Naive B cell (primary cell): ENCODE results near the gene COL27A1. TPM values are rescaled to one million over a fixed set of nuclear protein-coding genes. Genes with fewer than 3 reads are reported as not detected.

Source experiments
- ATAC-seq, 2 donors: fragments of 150-1000 bp; cut with Tn5 transposase; 2 replicates each; pipeline ENCODE4 v1.10.0; 2021; ENCODE audit warnings: low read depth in 2 of 2, mild to moderate bottlenecking in 2 of 2, moderate library complexity in 2 of 2
- DNase-seq: peaks from one replicate; pipeline ENCODE4 v3.0.0; 2022
- H3K27ac Mint-ChIP-seq, 6 donors: one replicate each; pipeline ENCODE4 v1.8.0; 2020 to 2022; ENCODE audit warnings: mild to moderate bottlenecking in 6 of 6, mixed read lengths in 6 of 6, moderate library complexity in 5 of 6, inconsistent platforms in 2 of 6
- H3K27me3 Mint-ChIP-seq, 3 donors: one replicate each; pipeline ENCODE4 v1.8.0; 2021 to 2022; ENCODE audit warnings: mixed read lengths in 3 of 3, mild to moderate bottlenecking in 1 of 3
- H3K36me3 Mint-ChIP-seq, 2 donors: one replicate each; pipeline ENCODE4 v1.8.0; 2020 to 2022; ENCODE audit warnings: mixed read lengths in 2 of 2, inconsistent platforms in 1 of 2, mild to moderate bottlenecking in 1 of 2
- H3K4me1 Mint-ChIP-seq, 3 donors: one replicate each; pipeline ENCODE4 v1.8.0; 2020 to 2022; ENCODE audit warnings: mixed read lengths in 3 of 3, inconsistent platforms in 1 of 3, mild to moderate bottlenecking in 1 of 3, moderate library complexity in 1 of 3
- H3K4me3 Mint-ChIP-seq, 8 donors: one replicate each; pipeline ENCODE4 v1.8.0; 2020 to 2022; ENCODE audit warnings: mild to moderate bottlenecking in 8 of 8, mixed read lengths in 8 of 8, moderate library complexity in 8 of 8, inconsistent platforms in 2 of 8
- H3K9me3 Mint-ChIP-seq, 7 donors: one replicate each; pipeline ENCODE4 v1.8.0; 2020 to 2022; ENCODE audit warnings: mixed read lengths in 7 of 7, mild to moderate bottlenecking in 5 of 7, inconsistent platforms in 2 of 7, moderate library complexity in 1 of 7
- polyA plus RNA-seq, 6 donors: library from polyadenylated mRNA; unstranded; fragments of 300-500 nt; fragmentation: Illumina TruSeq; gene quantifications; one replicate each; pipeline ENCODE4 v1.2.3, GENCODE V29; 2021; ENCODE audit warnings: low read depth in 6 of 6

Gene COL27A1
- polyA plus RNA-seq, 6 donors from 2014 or later, result 0.04 TPM; not detected in 5

DNA sequence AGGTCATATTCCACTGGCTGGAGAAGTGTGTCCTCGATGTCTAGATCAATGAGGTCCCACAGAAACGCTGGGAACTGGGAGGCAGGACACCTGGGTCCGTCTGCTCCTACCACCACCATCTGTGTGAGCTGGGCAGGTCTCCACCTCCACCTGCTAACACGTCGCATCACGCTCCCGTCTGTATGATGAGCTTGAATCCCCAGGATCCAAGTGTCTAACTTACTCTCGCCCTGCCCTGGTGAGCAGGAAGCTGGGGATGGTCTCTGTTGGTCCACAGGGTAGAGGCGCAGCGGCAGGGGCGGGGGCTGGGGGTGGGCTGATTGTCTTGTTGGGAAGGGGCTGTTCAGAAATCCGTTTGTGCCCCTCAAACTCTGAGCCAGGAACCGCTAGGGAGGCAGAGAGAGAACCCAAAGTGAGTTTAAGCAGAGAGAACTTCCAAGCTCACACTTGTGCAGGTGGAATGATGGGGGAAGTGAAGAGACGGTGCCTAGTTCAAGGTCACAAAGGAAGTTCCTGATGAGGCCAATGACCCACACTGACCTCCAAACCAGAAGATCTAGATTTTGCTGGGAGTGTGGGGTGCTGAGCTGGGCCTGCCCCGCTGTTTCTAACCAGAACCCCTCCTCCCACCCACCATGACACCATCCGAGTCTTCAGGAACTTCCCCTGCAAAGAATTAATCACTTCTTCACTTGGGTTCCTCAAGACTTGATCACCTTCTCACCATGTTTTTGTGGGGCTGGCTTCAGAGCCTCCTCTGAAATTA lies 195.5 kb downstream of the COL27A1 start:
- H3K27me3 Mint-ChIP-seq, result no peaks in the 10 kb centered on the region
- ATAC-seq (no peak), DNase-seq (no peak)
- peak overlapping the region in 1 of 8 donors; percentile 71 for H3K4me3 Mint-ChIP-seq
- H3K36me3 Mint-ChIP-seq, result peaks cover 16 to 19% of the 10 kb centered on the region in 2 donors
- H3K4me1 Mint-ChIP-seq, result peaks cover 31 to 39% (median 35%) of the 10 kb centered on the region in 3 donors
- H3K9me3 Mint-ChIP-seq, result no peaks in the 10 kb centered on the region
- H3K27ac Mint-ChIP-seq, result peak overlapping the region; percentile 37 to 96 (median 78)

DNA sequence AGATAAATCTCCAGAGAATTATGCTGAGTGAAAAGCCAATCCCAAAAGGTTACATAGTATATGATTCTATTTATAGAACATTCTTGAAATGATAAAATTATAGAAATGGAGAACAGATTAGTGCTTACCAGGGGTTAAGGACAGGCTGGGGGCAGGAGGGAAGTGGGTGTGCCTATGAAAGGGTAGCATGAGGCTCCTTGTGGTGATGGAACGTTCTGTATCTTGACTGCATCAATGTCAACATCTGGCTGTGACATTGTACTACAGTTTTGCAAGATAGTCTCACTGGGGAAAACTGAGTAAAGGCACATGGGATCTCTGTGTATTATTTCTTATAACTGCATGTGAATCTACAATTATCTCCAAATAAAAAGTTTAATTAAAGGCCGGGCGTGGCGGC lies 196.6 kb downstream of the COL27A1 start:
- H3K27ac Mint-ChIP-seq, result peak overlapping the region in 3 of 6 donors; percentile 44 to 72 (median 65)
- no peak overlapping the region for H3K4me3 Mint-ChIP-seq
- H3K36me3 Mint-ChIP-seq, result peaks cover 20 to 27% of the 10 kb centered on the region in 2 donors
- H3K4me1 Mint-ChIP-seq, result peaks cover 31 to 45% (median 38%) of the 10 kb centered on the region in 3 donors
- no peaks in the 10 kb centered on the region for H3K9me3 Mint-ChIP-seq
- ATAC-seq (no peak), DNase-seq (no peak)
- no peaks in the 10 kb centered on the region for H3K27me3 Mint-ChIP-seq

DNA sequence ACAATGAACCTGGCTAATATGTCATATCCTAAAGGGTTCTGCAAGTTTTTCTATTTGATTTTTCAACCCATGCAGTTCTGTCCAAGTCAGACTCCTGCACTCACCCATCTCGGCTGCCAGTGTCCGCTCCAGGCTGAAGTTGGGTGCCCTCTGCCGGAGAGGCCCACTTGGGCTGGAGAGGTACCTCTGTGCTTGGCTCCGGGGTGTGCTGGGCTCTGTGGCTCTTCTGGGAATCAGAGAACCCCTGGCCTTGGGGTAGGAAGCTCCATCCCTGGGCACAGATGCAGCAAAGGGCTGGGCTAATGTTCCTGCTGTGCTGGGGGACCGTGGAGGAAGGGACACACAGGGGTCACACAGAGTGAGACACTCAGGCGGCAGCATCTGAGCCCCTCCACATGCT lies 200.5 kb downstream of the COL27A1 start:
- no peak for DNase-seq
- H3K27ac Mint-ChIP-seq, result peak overlapping the region in 1 of 6 donors; percentile 12
- peaks cover 14 to 36% of the 10 kb centered on the region in 2 donors for H3K36me3 Mint-ChIP-seq
- ATAC-seq, result no peak
- H3K27me3 Mint-ChIP-seq, result no peaks in the 10 kb centered on the region
- H3K4me3 Mint-ChIP-seq, result no peak overlapping the region
- H3K9me3 Mint-ChIP-seq, result no peaks in the 10 kb centered on the region
- peaks cover 23 to 27% (median 24%) of the 10 kb centered on the region in 3 donors for H3K4me1 Mint-ChIP-seq

DNA sequence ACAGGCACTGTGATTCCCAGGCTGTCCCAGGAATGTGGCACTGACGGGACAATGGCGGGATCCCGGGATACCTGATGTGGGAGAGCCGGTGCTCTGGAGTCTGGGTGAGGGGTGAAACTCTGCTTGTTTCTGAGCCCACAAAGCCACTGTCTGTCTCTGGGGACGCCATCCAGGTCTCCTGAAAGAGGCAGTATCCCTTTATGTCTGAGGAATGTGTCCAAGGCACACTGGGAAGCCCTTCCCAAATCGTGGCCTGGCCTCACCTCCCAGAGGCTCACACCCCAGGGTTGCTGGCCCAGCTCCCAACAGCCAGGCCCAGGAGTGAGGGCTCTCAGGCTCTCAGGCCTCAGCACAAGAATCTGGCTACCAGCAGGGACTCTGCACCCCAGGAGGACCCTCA lies 201.5 kb downstream of the COL27A1 start:
- Mint-ChIP-seq H3K27me3 (no peaks in the 10 kb centered on the region), H3K36me3 (peaks cover 19 to 43% of the 10 kb centered on the region in 2 donors), H3K4me1 (peaks cover 26 to 32% (median 29%) of the 10 kb centered on the region in 3 donors), H3K4me3 (no peak overlapping the region), H3K9me3 (no peaks in the 10 kb centered on the region), H3K27ac (peak overlapping the region in 4 of 6 donors; percentile 14 to 94 (median 64))
- DNase-seq (no peak), ATAC-seq (no peak)

DNA sequence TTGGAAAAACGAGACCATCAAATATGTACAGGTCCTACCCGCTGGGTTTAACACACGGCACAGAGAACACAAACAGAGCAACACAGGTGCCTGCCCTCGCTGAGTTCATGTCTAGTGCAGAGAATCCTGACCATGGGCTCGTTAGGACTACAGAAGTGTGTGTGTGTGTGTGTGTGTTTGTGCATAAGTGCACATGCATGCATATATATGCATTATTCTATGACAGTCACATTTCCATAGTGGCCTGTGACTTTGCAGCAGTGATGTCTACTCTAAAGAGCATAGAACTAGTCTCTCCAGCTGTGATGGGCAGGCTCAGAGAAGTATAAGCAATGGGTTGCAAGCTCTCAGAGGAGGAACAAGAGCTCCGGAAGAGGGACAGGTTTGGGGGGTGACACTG lies 202.0 kb downstream of the COL27A1 start:
- peaks cover 19 to 43% of the 10 kb centered on the region in 2 donors for H3K36me3 Mint-ChIP-seq
- DNase-seq, result no peak
- no peaks in the 10 kb centered on the region for H3K27me3 Mint-ChIP-seq
- no peaks in the 10 kb centered on the region for H3K9me3 Mint-ChIP-seq
- no peak overlapping the region for H3K4me3 Mint-ChIP-seq
- peaks cover 23 to 34% (median 27%) of the 10 kb centered on the region in 3 donors for H3K4me1 Mint-ChIP-seq
- H3K27ac Mint-ChIP-seq, result peak overlapping the region in 4 of 6 donors; percentile 32 to 84 (median 42)
- ATAC-seq, result no peak

DNA sequence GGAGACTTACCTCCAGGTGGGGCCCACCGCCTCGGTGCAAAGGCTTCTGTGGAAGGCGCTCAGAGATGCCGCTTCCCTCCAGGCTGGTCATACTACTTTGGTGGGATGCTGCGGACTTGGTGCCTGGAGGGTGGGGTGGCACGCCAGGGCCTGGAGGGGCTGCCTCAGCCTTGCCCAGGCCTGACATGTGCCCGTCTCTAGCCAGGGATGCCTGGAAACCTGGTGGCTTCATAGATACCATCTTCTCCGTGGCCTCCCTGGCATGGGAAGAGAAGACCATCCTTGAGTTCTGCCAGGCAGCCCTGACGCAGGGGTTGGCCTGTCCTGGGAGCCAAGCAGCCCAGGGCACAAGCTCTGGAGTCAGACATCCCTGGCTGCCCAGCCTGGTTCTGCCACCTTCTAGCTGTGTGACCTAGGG lies 202.6 kb downstream of the COL27A1 start:
- no peaks in the 10 kb centered on the region for H3K27me3 Mint-ChIP-seq
- peaks cover 19 to 43% of the 10 kb centered on the region in 2 donors for H3K36me3 Mint-ChIP-seq
- ATAC-seq, result no peak
- no peak for DNase-seq
- H3K4me3 Mint-ChIP-seq, result no peak overlapping the region
- peaks cover 23 to 36% (median 32%) of the 10 kb centered on the region in 3 donors for H3K4me1 Mint-ChIP-seq
- H3K9me3 Mint-ChIP-seq, result no peaks in the 10 kb centered on the region
- peak overlapping the region in 5 of 6 donors; percentile 6 to 84 (median 35) for H3K27ac Mint-ChIP-seq

DNA sequence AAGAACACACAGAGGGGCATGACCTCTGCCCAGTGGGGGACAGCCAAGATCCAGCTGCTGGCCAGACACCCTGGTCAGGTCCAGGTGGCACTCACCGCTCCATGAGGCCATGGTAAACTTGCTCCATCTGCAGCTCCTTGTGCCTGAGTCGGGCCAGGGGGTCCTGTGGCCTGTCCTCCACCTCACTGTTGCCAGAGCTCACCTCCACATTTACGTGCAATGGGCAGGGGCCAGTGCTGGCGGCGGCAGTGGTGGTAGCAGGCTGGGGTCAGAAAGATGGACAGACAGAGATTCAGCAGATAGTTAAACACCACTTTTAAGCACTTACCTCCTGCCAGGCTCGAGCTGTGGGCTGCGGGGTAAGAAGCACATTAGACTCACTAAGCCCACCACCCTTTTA lies 204.5 kb downstream of the COL27A1 start:
- no peak overlapping the region for H3K4me3 Mint-ChIP-seq
- H3K27ac Mint-ChIP-seq, result peak overlapping the region in 5 of 6 donors; percentile 24 to 82 (median 62)
- H3K27me3 Mint-ChIP-seq, result no peaks in the 10 kb centered on the region
- H3K4me1 Mint-ChIP-seq, result peaks cover 40 to 55% (median 51%) of the 10 kb centered on the region in 3 donors
- no peaks in the 10 kb centered on the region for H3K9me3 Mint-ChIP-seq
- DNase-seq (no peak), ATAC-seq (no peak)
- peaks cover 33 to 57% of the 10 kb centered on the region in 2 donors for H3K36me3 Mint-ChIP-seq

DNA sequence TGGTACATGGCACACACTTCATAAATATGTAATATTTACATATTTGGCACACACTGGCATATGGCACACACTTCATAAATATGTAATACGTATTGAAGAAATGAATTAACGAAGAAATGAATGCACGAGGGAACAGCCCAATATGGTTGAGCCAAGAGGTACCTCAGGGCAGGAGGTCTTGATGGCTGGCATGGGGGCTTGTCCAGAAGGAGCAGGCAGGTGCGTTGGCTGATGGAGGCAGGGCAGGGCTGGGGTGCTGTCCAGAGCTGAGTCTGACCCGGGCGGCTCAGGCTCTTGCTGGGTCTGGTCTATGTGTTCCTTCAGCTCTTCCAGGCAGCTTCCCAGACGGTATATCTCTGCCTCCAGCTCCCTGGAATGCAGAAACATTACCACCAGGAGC lies 206.2 kb downstream of the COL27A1 start:
- H3K9me3 Mint-ChIP-seq, result no peaks in the 10 kb centered on the region
- no peak for DNase-seq
- no peak overlapping the region for H3K4me3 Mint-ChIP-seq
- peak overlapping the region in 4 of 6 donors; percentile 66 to 93 (median 88) for H3K27ac Mint-ChIP-seq
- no peak for ATAC-seq
- H3K27me3 Mint-ChIP-seq, result no peaks in the 10 kb centered on the region
- peaks cover 33 to 55% of the 10 kb centered on the region in 2 donors for H3K36me3 Mint-ChIP-seq
- H3K4me1 Mint-ChIP-seq, result peaks cover 46 to 63% (median 62%) of the 10 kb centered on the region in 3 donors

Other genes with a start within 250 kb of the COL27A1 start
- not detected for gene AMBP, start 77.2 kb upstream of the COL27A1 start, polyA plus RNA-seq
- gene KIF12, start 56.2 kb upstream of the COL27A1 start, polyA plus RNA-seq, result not detected
- gene ORM1, start 167.6 kb downstream of the COL27A1 start, polyA plus RNA-seq, result not detected
- not detected for gene ORM2, start 174.3 kb downstream of the COL27A1 start, polyA plus RNA-seq
- 10 to 100 TPM in 5 of 6 donors, under 1 TPM in 1; 0.78 to 34.1 (median 13.7) TPM for gene AKNA, start 232.4 kb downstream of the COL27A1 start, polyA plus RNA-seq